A549 (cell line): ENCODE measurements around the gene CCDC167. TPM values are rescaled to one million over a fixed set of nuclear protein-coding genes. Genes with fewer than 3 reads are reported as not detected.

ENCODE experiments used
- ATAC-seq, 2 experiments: fragments of 200-7000 bp in 1 of 2; fragments of >200 bp in 1 of 2; cut with Nextera tagmentation in 1 of 2; cut with Tn5 transposase in 1 of 2; 3 replicates each; pipeline versions ENCODE4 v1.8.0 to v1.9.1; 2018 to 2020; ENCODE audit warnings: mild to moderate bottlenecking in 1 of 2, moderate library complexity in 1 of 2
- CTCF ChIA-PET: fragments of 300-600 bp; sonication (Branson Sonifier 250); formaldehyde crosslinking; extraction: SDS; loops from one replicate; lab custom pipeline; 2021; ENCODE audit warnings: antibody characterized with exemption, inconsistent platforms; lab: Yijun Ruan, JAX
- POLR2A ChIA-PET: fragments of 350-600 bp; formaldehyde crosslinking; extraction: SDS; loops from one replicate; lab custom pipeline; 2021; ENCODE audit warnings: antibody characterized with exemption, inconsistent platforms; lab: Yijun Ruan, JAX
- DNase-seq, 2 experiments: peaks; one replicate each; pipeline versions ENCODE4 v3.0.0 to v3.0.0-alpha.2; 2011 to 2016; ENCODE audit warnings: low read depth in 1 of 2, low spot score in 1 of 2
- FAIRE-seq: peaks from 2 replicates; lab custom pipeline; 2011; peaks lifted over from hg19 to GRCh38; lab: Jason Lieb, UNC
- H3K27ac ChIP-seq, 2 experiments: fragments of >200 bp; sonication (Bioruptor Twin); formaldehyde crosslinking; 3 replicates each; pipeline ENCODE4 v1.5.1; 2016 to 2017
- H3K4me1 ChIP-seq: fragments of >200 bp; sonication (Bioruptor Twin); formaldehyde crosslinking; 3 replicates; pipeline ENCODE4 v1.6.1; 2016
- H3K4me2 ChIP-seq: fragments of >200 bp; sonication (Bioruptor Twin); formaldehyde crosslinking; 3 replicates; pipeline ENCODE4 v1.6.1; 2016
- H3K4me3 ChIP-seq: fragments of >200 bp; sonication (Bioruptor Twin); formaldehyde crosslinking; 3 replicates; pipeline ENCODE4 v1.5.1; 2016
- H3K9me3 ChIP-seq: fragments of >200 bp; sonication (Bioruptor Twin); formaldehyde crosslinking; 3 replicates; pipeline ENCODE4 v1.6.1; 2016
- BHLHE40 ChIP-seq: IDR thresholded peaks from 2 replicates; pipeline ENCODE4 v1.6.1; 2012; ENCODE audit warnings: low read depth, low read length, inconsistent platforms
- CBX2 ChIP-seq: fragments of 200-600 bp; sonication (generic); IDR thresholded peaks from 2 replicates; pipeline ENCODE4 v1.6.1; 2016; ENCODE audit warnings: low read depth, mild to moderate bottlenecking, borderline replicate concordance
- CBX8 ChIP-seq: fragments of 200-600 bp; sonication (generic); IDR thresholded peaks from 2 replicates; pipeline ENCODE4 v1.6.1; 2016
- CHD2 ChIP-seq: fragments of 150-350 bp; IDR thresholded peaks from 2 replicates; pipeline ENCODE4 v1.6.1; 2014; ENCODE audit warnings: low read length; ENCODE audit not compliant: partially characterized antibody
- EHMT2 ChIP-seq: fragments of 200-600 bp; sonication (generic); IDR thresholded peaks from 2 replicates; pipeline ENCODE4 v1.6.1; 2016; ENCODE audit warnings: antibody characterized with exemption, low read depth, mild to moderate bottlenecking, moderate library complexity
- EP300 ChIP-seq, 2 experiments: fragments of >200 bp; sonication (Bioruptor Twin); formaldehyde crosslinking; IDR thresholded peaks; 2 replicates in 1 of 2; 3 replicates in 1 of 2; pipeline ENCODE4 v1.6.1; 2016 to 2017
- ESRRA ChIP-seq: fragments of 150-350 bp; IDR thresholded peaks from 2 replicates; pipeline ENCODE4 v1.6.1; 2014; ENCODE audit warnings: mild to moderate bottlenecking, low read length, borderline replicate concordance
- GATA3 ChIP-seq: IDR thresholded peaks from 2 replicates; pipeline ENCODE4 v1.6.1; 2012; ENCODE audit warnings: borderline replicate concordance
- HOXB5 ChIP-seq: fragments of 250-450 bp; sonication (Bioruptor Pico); IDR thresholded peaks from 2 replicates; pipeline ENCODE4 v1.5.0; 2020; ENCODE audit warnings: mild to moderate bottlenecking, moderate library complexity
- JUNB ChIP-seq: fragments of >200 bp; sonication (Bioruptor Twin); formaldehyde crosslinking; IDR thresholded peaks from 2 replicates; pipeline ENCODE4 v1.6.1; 2016
- NFE2L2 ChIP-seq: fragments of 150-350 bp; conservative IDR thresholded peaks from 2 replicates; pipeline ENCODE4 v1.6.1; 2014; ENCODE audit warnings: low read length
- NPAS2 ChIP-seq: fragments of 250-450 bp; sonication (Bioruptor Pico); IDR thresholded peaks from 2 replicates; pipeline ENCODE4 v1.8.0; 2022; ENCODE audit warnings: mild to moderate bottlenecking, moderate library complexity, borderline replicate concordance
- PHF8 ChIP-seq: fragments of 200-600 bp; sonication (generic); IDR thresholded peaks from 2 replicates; pipeline ENCODE4 v1.6.1; 2016; ENCODE audit warnings: low read depth, mild to moderate bottlenecking, antibody characterized with exemption, moderate library complexity, borderline replicate concordance
- POLR2A ChIP-seq: IDR thresholded peaks from 2 replicates; pipeline ENCODE4 v1.6.1; 2012; ENCODE audit warnings: mild to moderate bottlenecking, low read length
- POLR2AphosphoS2 ChIP-seq: conservative IDR thresholded peaks from 2 replicates; pipeline ENCODE4 v1.6.1; 2012; ENCODE audit warnings: low read length, improper control_type of control experiment, inconsistent platforms
- RAD21 ChIP-seq, 2 experiments: fragments of >200 bp in 1 of 2; sonication (Bioruptor Twin) in 1 of 2; formaldehyde crosslinking in 1 of 2; IDR thresholded peaks in 1 of 2; conservative IDR thresholded peaks in 1 of 2; 2 replicates in 1 of 2; 3 replicates in 1 of 2; pipeline ENCODE4 v1.6.1; 2012 to 2018; ENCODE audit warnings: inconsistent platforms in 1 of 2
- RNF2 ChIP-seq: fragments of 200-600 bp; sonication (generic); IDR thresholded peaks from 2 replicates; pipeline ENCODE4 v1.6.1; 2016; ENCODE audit warnings: low read depth, mild to moderate bottlenecking, antibody characterized with exemption, moderate library complexity, borderline replicate concordance
- TFCP2L1 ChIP-seq: fragments of 250-450 bp; sonication (Bioruptor Pico); IDR thresholded peaks from 2 replicates; pipeline ENCODE4 v1.5.0; 2021; ENCODE audit warnings: mild to moderate bottlenecking
- TP53 ChIP-seq: fragments of 250-450 bp; sonication (Bioruptor Pico); IDR thresholded peaks from 2 replicates; pipeline ENCODE4 v1.5.0; 2021; ENCODE audit warnings: mild to moderate bottlenecking, moderate library complexity
- ZNF302 ChIP-seq: fragments of 250-450 bp; sonication (Bioruptor Pico); IDR thresholded peaks from 2 replicates; pipeline ENCODE4 v1.9.0; 2021; ENCODE audit warnings: inconsistent platforms, mild to moderate bottlenecking, moderate library complexity
- ZSCAN20 ChIP-seq: fragments of 250-450 bp; sonication (Bioruptor Pico); IDR thresholded peaks from 2 replicates; pipeline ENCODE4 v1.8.0; 2022; ENCODE audit warnings: mild to moderate bottlenecking, moderate library complexity
- WGBS: methylation state at CpG from one replicate; pipeline ENCODE4 v1.1.6; 2017; ENCODE audit errors: missing lambda C conversion rate; 5-methylcytosine and 5-hydroxymethylcytosine counted together
- polyA plus RNA-seq, 4 experiments: library from polyadenylated mRNA; depleted of rRNA in 3 of 4; stranded (reverse); fragments of >200 nt; fragmentation: RNase III in 1 of 4; extraction: RNeasy Plus Mini Kit Qiagen cat#74134 plus additional on column Dnase treatment in 1 of 4; gene quantifications; 2 replicates in 3 of 4; 3 replicates in 1 of 4; pipeline ENCODE4 v1.2.3, GENCODE V29; 2011 to 2017
- TF ChIP-seq, protein P1 (sequence below): IDR thresholded peaks from 2 replicates; pipeline ENCODE4 v1.6.1; 2012
- TF ChIP-seq, protein P2 (sequence below): IDR thresholded peaks from 2 replicates; pipeline ENCODE4 v1.6.1; 2012
- TF ChIP-seq, protein P3 (sequence below): fragments of >200 bp; sonication (Bioruptor Twin); formaldehyde crosslinking; IDR thresholded peaks from 3 replicates; pipeline ENCODE4 v1.6.1; 2016
- TF ChIP-seq, protein P4 (sequence below): fragments of >200 bp; sonication (Bioruptor Twin); formaldehyde crosslinking; IDR thresholded peaks from 2 replicates; pipeline ENCODE4 v1.6.1; 2016
- TF ChIP-seq, protein P5 (sequence below): fragments of 250-450 bp; sonication (Bioruptor Pico); IDR thresholded peaks from 2 replicates; pipeline ENCODE4 v1.5.0; 2020; ENCODE audit warnings: low read depth, mild to moderate bottlenecking, moderate library complexity
- TF ChIP-seq, protein P6 (sequence below): fragments of 250-450 bp; sonication (Bioruptor Pico); IDR thresholded peaks from 2 replicates; pipeline ENCODE4 v1.5.0; 2021; ENCODE audit warnings: mild to moderate bottlenecking, moderate library complexity, borderline replicate concordance

Gene CCDC167
- polyA plus RNA-seq, 2 of the 4 experiments (the other 2 are of a cell fraction): 35.1 to 39.1 TPM

DNA sequence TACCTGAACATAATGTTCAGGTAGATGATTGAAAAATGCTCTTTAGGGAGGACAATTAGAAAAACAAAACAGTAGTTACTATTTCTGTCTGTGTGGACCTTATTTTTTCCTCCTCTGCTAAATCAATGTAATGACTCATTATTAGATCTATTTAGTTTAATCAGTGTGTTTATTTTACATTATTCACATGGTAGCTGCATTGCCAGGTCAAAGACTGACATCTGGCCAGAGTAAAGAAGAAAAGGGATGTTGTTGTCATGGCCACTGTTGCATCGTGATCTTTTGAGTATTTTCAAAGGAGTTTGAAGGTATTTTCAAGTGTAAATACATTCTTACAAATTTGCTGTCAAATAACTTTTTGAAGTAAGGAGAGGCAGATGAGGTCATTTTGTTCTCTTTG, 60.8 kb downstream of the CCDC167 start (continued):
- no peak for TF ChIP-seq TFCP2L1
- TF ChIP-seq, all 56 proteins: peak for 0

DNA sequence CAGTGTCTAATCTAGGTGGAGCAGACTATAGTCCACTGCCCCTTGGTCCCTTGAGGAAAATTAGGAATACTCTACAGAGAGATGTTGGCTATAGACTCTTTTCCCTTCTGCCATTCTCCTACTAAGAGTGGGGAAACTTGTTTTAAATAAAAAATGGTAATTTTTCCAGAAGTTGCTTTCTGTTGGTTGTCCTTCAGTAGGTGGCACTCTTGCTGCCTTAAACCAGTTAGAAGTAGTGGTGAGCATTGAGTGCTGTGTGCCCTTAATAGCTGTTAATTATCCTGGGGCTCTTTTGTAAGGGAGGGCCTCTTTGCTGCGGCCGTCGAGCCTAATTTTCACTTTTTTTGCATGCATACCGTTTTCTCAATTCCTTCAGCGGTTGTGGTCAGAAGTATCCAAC, 63.9 kb downstream of the CCDC167 start:
- WGBS: 92% methylated on average over 5 of the region's 5 CpGs
- H3K9me3 ChIP-seq: no peaks in the 10 kb centered on the region
- no peak overlapping the region for H3K27ac ChIP-seq
- ChIA-PET CTCF (no interaction called here), POLR2A (no interaction called here)
- FAIRE-seq (no peak), ATAC-seq (no peak), DNase-seq (no peak)
- TF ChIP-seq, protein P1, sequence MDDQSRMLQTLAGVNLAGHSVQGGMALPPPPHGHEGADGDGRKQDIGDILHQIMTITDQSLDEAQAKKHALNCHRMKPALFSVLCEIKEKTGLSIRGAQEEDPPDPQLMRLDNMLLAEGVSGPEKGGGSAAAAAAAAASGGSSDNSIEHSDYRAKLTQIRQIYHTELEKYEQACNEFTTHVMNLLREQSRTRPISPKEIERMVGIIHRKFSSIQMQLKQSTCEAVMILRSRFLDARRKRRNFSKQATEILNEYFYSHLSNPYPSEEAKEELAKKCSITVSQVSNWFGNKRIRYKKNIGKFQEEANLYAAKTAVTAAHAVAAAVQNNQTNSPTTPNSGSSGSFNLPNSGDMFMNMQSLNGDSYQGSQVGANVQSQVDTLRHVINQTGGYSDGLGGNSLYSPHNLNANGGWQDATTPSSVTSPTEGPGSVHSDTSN: no peak
- TF ChIP-seq, protein P2, sequence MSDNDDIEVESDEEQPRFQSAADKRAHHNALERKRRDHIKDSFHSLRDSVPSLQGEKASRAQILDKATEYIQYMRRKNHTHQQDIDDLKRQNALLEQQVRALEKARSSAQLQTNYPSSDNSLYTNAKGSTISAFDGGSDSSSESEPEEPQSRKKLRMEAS: no peak
- TF ChIP-seq ZNF302 (CRISPR knock-in tag) (no peak), JUNB (no peak), POLR2A (no peak), CBX2 (no peak), RAD21 (conservative IDR thresholded peaks at IDR 0.05 in 1 of 2, IDR thresholded peaks at IDR 0.05 in 1 of 2) (no peak), CHD2 (no peak), EHMT2 (no peak), ESRRA (no peak), TP53 (CRISPR knock-in tag) (no peak), GATA3 (no peak), CBX8 (no peak)
- TF ChIP-seq, protein P3, sequence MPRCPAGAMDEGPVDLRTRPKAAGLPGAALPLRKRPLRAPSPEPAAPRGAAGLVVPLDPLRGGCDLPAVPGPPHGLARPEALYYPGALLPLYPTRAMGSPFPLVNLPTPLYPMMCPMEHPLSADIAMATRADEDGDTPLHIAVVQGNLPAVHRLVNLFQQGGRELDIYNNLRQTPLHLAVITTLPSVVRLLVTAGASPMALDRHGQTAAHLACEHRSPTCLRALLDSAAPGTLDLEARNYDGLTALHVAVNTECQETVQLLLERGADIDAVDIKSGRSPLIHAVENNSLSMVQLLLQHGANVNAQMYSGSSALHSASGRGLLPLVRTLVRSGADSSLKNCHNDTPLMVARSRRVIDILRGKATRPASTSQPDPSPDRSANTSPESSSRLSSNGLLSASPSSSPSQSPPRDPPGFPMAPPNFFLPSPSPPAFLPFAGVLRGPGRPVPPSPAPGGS: no peak
- TF ChIP-seq, protein P4, sequence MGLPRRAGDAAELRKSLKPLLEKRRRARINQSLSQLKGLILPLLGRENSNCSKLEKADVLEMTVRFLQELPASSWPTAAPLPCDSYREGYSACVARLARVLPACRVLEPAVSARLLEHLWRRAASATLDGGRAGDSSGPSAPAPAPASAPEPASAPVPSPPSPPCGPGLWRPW: no peak
- H3K4me1 ChIP-seq: peaks cover 8% of the 10 kb centered on the region; the same call in 1 of the 3 replicates
- H3K4me2 ChIP-seq: no peak overlapping the region
- H3K4me3 ChIP-seq: no peak overlapping the region

DNA sequence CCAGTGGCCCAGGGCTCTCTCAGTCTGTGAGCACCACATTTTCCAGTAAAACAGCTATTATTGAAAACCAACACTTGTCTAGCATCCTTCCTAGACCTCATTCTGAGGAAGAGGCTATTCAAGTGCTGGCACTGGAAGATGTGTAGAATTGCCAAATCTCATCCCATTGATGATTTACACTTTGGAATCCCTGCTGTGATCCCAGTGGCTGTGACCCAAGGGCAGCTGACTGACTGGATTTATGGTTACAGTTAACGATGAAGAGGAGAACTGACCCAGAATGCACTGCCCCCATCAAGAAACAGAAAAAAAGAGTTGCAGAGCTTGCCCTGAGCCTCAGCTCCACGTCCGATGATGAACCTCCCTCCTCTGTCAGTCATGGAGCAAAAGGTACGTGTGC, 64.3 kb downstream of the CCDC167 start:
- TF ChIP-seq EHMT2: no peak
- no peak for TF ChIP-seq HOXB5 (CRISPR knock-in tag)
- TF ChIP-seq, protein P1: no peak
- TF ChIP-seq, protein P5, sequence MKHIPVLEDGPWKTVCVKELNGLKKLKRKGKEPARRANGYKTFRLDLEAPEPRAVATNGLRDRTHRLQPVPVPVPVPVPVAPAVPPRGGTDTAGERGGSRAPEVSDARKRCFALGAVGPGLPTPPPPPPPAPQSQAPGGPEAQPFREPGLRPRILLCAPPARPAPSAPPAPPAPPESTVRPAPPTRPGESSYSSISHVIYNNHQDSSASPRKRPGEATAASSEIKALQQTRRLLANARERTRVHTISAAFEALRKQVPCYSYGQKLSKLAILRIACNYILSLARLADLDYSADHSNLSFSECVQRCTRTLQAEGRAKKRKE (CRISPR knock-in tag): no peak
- no peak for TF ChIP-seq POLR2AphosphoS2
- TF ChIP-seq BHLHE40: no peak
- TF ChIP-seq RNF2: no peak
- no peak for TF ChIP-seq GATA3
- TF ChIP-seq NFE2L2: no peak
- TF ChIP-seq ZSCAN20: no peak
- TF ChIP-seq NPAS2 (CRISPR knock-in tag): no peak
- TF ChIP-seq CBX2: no peak
- TF ChIP-seq, protein P6, sequence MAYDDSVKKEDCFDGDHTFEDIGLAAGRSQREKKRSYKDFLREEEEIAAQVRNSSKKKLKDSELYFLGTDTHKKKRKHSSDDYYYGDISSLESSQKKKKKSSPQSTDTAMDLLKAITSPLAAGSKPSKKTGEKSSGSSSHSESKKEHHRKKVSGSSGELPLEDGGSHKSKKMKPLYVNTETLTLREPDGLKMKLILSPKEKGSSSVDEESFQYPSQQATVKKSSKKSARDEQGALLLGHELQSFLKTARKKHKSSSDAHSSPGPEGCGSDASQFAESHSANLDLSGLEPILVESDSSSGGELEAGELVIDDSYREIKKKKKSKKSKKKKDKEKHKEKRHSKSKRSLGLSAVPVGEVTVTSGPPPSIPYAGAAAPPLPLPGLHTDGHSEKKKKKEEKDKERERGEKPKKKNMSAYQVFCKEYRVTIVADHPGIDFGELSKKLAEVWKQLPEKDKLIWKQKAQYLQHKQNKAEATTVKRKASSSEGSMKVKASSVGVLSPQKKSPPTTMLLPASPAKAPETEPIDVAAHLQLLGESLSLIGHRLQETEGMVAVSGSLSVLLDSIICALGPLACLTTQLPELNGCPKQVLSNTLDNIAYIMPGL (CRISPR knock-in tag): no peak
- no peak for TF ChIP-seq PHF8
- no peak for TF ChIP-seq EP300 (IDR thresholded peaks at IDR 0.05)
- no peak overlapping the region for H3K4me2 ChIP-seq
- no peak for ATAC-seq
- no peaks in the 10 kb centered on the region for H3K9me3 ChIP-seq
- no peak overlapping the region for H3K4me3 ChIP-seq
- no peak overlapping the region for H3K27ac ChIP-seq
- WGBS: 86% methylated on average over 4 of the region's 4 CpGs
- no peak for FAIRE-seq
- CTCF ChIA-PET: no interaction called here
- H3K4me1 ChIP-seq: peaks cover 8% of the 10 kb centered on the region; the same call in 1 of the 3 replicates
- DNase-seq: no peak
- POLR2A ChIA-PET: no interaction called here
